Liver (tissue), 9 donors: Measurements from ENCODE around the gene GRIPAP1. TPM values are rescaled to one million over a fixed set of nuclear protein-coding genes. Genes with fewer than 3 reads are reported as not detected.

ENCODE experiments used
- DNase-seq: peaks from one replicate; pipeline ENCODE4 v3.0.0-alpha.2; 2017; ENCODE audit warnings: low spot score
- H3K27ac ChIP-seq, 2 donors: one replicate each; pipeline ENCODE4 v1.7.0; 2013; ENCODE audit warnings: inconsistent platforms in 2 of 2, low read length in 2 of 2, control low read depth in 1 of 2, low read depth in 1 of 2, mild to moderate bottlenecking in 1 of 2
- H3K27me3 ChIP-seq, 4 donors: one replicate each; pipeline versions ENCODE4 v1.6.1 to v1.7.0; 2013; ENCODE audit warnings: low read length in 3 of 4, inconsistent platforms in 1 of 4, mild to moderate bottlenecking in 1 of 4, moderate library complexity in 1 of 4; ENCODE audit not compliant: control insufficient read depth in 4 of 4, insufficient read depth in 4 of 4
- H3K36me3 ChIP-seq, 4 donors: one replicate each; pipeline versions ENCODE4 v1.6.1 to v1.7.0; 2013; ENCODE audit warnings: low read length in 3 of 4, mild to moderate bottlenecking in 3 of 4, low read depth in 1 of 4, moderate library complexity in 1 of 4; ENCODE audit not compliant: control insufficient read depth in 4 of 4, insufficient read depth in 3 of 4
- H3K4me1 ChIP-seq, 4 donors: one replicate each; pipeline versions ENCODE4 v1.6.1 to v1.7.0; 2013; ENCODE audit warnings: low read length in 3 of 4, mild to moderate bottlenecking in 3 of 4, moderate library complexity in 1 of 4; ENCODE audit not compliant: control insufficient read depth in 4 of 4, insufficient read depth in 4 of 4
- H3K4me3 ChIP-seq, 3 donors: one replicate each; pipeline versions ENCODE4 v1.6.1 to v1.7.0; 2013; ENCODE audit warnings: low read length in 3 of 3, control low read depth in 1 of 3, low read depth in 1 of 3, mild to moderate bottlenecking in 1 of 3
- H3K9ac ChIP-seq, 2 donors: one replicate each; pipeline ENCODE4 v1.7.0; 2013; ENCODE audit warnings: low read length in 2 of 2, mild to moderate bottlenecking in 2 of 2, moderate library complexity in 2 of 2, control low read depth in 1 of 2, low read depth in 1 of 2
- H3K9me3 ChIP-seq, 4 donors: one replicate each; pipeline versions ENCODE4 v1.6.1 to v1.7.0; 2013; ENCODE audit warnings: low read length in 3 of 4; ENCODE audit not compliant: control insufficient read depth in 4 of 4
- FOXA1 ChIP-seq: IDR thresholded peaks from 2 replicates; pipeline ENCODE4 v1.6.1; 2016; ENCODE audit warnings: antibody characterized with exemption
- FOXA2 ChIP-seq: IDR thresholded peaks from 2 replicates; pipeline ENCODE4 v1.6.1; 2016; ENCODE audit warnings: antibody characterized with exemption
- GABPA ChIP-seq, 2 donors: IDR thresholded peaks in 1 of 2; conservative IDR thresholded peaks in 1 of 2; 2 replicates each; pipeline ENCODE4 v1.6.1; 2016; ENCODE audit warnings: antibody characterized with exemption in 2 of 2, mild to moderate bottlenecking in 1 of 2, moderate library complexity in 1 of 2
- HNF4A ChIP-seq, 2 donors: conservative IDR thresholded peaks; 2 replicates each; pipeline ENCODE4 v1.6.1; 2016; ENCODE audit warnings: antibody characterized with exemption in 2 of 2, mild to moderate bottlenecking in 2 of 2
- HNF4G ChIP-seq: IDR thresholded peaks from 2 replicates; pipeline ENCODE4 v1.6.1; 2016; ENCODE audit warnings: antibody characterized with exemption
- JUND ChIP-seq, 2 donors: IDR thresholded peaks; 2 replicates each; pipeline ENCODE4 v1.6.1; 2016; ENCODE audit warnings: antibody characterized with exemption in 2 of 2
- NR2F2 ChIP-seq: IDR thresholded peaks from 2 replicates; pipeline ENCODE4 v1.6.1; 2016; ENCODE audit warnings: antibody characterized with exemption
- RAD21 ChIP-seq, 2 donors: IDR thresholded peaks; 2 replicates each; pipeline ENCODE4 v1.6.1; 2016; ENCODE audit warnings: antibody characterized with exemption in 2 of 2, mild to moderate bottlenecking in 2 of 2
- RXRA ChIP-seq, 2 donors: IDR thresholded peaks; 2 replicates each; pipeline ENCODE4 v1.6.1; 2017 to 2018; ENCODE audit warnings: antibody characterized with exemption in 2 of 2, mild to moderate bottlenecking in 1 of 2
- SP1 ChIP-seq: IDR thresholded peaks from 2 replicates; pipeline ENCODE4 v1.6.1; 2018; ENCODE audit warnings: antibody characterized with exemption, mild to moderate bottlenecking
- TAF1 ChIP-seq: conservative IDR thresholded peaks from 2 replicates; pipeline ENCODE4 v1.6.1; 2016; ENCODE audit warnings: antibody characterized with exemption, mild to moderate bottlenecking
- YY1 ChIP-seq: IDR thresholded peaks from 2 replicates; pipeline ENCODE4 v1.6.1; 2016; ENCODE audit warnings: antibody characterized with exemption, mild to moderate bottlenecking
- WGBS: extraction: QIAGEN DNeasy Blood & Tissue Kit; methylation state at CpG from one replicate; pipeline ENCODE4 v1.1.7; 2013; 5-methylcytosine and 5-hydroxymethylcytosine counted together
- polyA plus RNA-seq, 2 donors: library from polyadenylated mRNA; stranded (reverse) in 1 of 2; unstranded in 1 of 2; fragments of 200-250 nt in 1 of 2; fragments of >200 nt in 1 of 2; fragmentation: Nextera tagmentation in 1 of 2; extraction: Ambion mirVana in 1 of 2; gene quantifications; one replicate each; pipeline versions ENCODE4 v1.2.1 to v1.2.3, GENCODE V29; 2013 to 2015
- total RNA-seq, 2 donors: library from RNA; depleted of rRNA; stranded (reverse); fragments of >200 nt; gene quantifications; one replicate each; pipeline ENCODE4 v1.2.3, GENCODE V29; 2014
- TF ChIP-seq, protein P1 (sequence below): fragments of 150-350 bp; IDR thresholded peaks from 2 replicates; pipeline ENCODE4 v1.5.1; 2017; ENCODE audit warnings: improper control_type of control experiment, low read depth, low read length; ENCODE audit not compliant: missing input control
- TF ChIP-seq, protein P2 (sequence below): IDR thresholded peaks from 2 replicates; pipeline ENCODE4 v1.6.1; 2016; ENCODE audit warnings: antibody characterized with exemption
- TF ChIP-seq, protein P3 (sequence below): IDR thresholded peaks from 2 replicates; pipeline ENCODE4 v1.6.1; 2016; ENCODE audit warnings: antibody characterized with exemption
- TF ChIP-seq, protein P4 (sequence below): IDR thresholded peaks from 2 replicates; pipeline ENCODE4 v1.6.1; 2016; ENCODE audit warnings: antibody characterized with exemption
- TF ChIP-seq, protein P5 (sequence below): IDR thresholded peaks from 2 replicates; pipeline ENCODE4 v1.6.1; 2016; ENCODE audit warnings: antibody characterized with exemption, mild to moderate bottlenecking
- donor health status: healthy.
- donor health status: healthy.
- donor health status: healthy.
- donor health status: healthy.
- donor health status: healthy.

GRIPAP1 gene
- total and polyA plus RNA-seq, 4 donors, result 14.1 to 21.3 (median 16.4) TPM

DNA sequence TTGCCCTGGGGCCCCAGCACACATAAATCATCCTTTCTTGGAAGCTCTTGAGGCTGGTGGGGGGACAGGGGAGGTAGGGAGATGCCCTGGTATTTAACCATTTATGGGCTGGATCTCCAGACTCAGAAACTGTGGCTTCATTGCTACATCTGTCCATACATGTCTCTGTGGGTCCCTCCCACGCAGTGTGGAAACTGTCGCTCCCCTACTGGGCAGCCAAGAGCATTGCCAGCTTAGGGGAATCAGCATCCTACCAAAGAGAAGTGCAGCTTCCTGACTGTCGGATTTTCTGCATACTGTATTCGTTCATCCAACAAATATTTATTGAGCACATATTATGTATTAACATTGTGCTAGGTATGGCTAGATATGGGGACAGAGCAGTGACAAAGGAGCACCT is 3.7 kb downstream of the GRIPAP1 start (continued):
- TF ChIP-seq, protein P1, sequence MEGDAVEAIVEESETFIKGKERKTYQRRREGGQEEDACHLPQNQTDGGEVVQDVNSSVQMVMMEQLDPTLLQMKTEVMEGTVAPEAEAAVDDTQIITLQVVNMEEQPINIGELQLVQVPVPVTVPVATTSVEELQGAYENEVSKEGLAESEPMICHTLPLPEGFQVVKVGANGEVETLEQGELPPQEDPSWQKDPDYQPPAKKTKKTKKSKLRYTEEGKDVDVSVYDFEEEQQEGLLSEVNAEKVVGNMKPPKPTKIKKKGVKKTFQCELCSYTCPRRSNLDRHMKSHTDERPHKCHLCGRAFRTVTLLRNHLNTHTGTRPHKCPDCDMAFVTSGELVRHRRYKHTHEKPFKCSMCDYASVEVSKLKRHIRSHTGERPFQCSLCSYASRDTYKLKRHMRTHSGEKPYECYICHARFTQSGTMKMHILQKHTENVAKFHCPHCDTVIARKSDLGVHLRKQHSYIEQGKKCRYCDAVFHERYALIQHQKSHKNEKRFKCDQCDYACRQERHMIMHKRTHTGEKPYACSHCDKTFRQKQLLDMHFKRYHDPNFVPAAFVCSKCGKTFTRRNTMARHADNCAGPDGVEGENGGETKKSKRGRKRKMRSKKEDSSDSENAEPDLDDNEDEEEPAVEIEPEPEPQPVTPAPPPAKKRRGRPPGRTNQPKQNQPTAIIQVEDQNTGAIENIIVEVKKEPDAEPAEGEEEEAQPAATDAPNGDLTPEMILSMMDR, result no peak

DNA sequence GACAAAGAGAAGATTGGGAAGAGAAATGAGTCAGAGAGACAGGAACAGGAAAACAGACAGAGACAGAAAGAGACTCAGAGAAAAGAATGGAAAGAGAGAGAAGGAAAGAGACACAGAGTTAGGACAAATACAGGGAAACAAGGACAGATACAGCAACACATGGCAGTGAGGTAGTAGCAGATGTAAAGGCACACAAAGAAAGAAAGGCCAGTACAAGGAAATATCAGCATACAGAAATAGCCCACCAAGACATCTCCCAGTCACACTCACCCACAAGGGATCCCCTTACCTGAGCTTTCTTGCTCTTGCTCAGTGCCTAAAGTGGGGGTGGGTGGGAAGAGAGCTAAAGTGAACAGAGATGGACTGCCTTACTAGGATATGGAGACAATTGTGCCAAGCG is 4.2 kb downstream of the GRIPAP1 start:
- 93% methylated on average over 1 of the region's 1 CpG for WGBS
- TF ChIP-seq HNF4A (conservative IDR thresholded peaks at IDR 0.05), result no peak
- TF ChIP-seq RXRA (IDR thresholded peaks at IDR 0.05), result no peak
- no peak for TF ChIP-seq FOXA2
- TF ChIP-seq, protein P2, sequence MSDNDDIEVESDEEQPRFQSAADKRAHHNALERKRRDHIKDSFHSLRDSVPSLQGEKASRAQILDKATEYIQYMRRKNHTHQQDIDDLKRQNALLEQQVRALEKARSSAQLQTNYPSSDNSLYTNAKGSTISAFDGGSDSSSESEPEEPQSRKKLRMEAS, result no peak
- TF ChIP-seq, protein P1, result no peak
- TF ChIP-seq YY1, result no peak
- TF ChIP-seq TAF1, result no peak
- TF ChIP-seq, protein P3, sequence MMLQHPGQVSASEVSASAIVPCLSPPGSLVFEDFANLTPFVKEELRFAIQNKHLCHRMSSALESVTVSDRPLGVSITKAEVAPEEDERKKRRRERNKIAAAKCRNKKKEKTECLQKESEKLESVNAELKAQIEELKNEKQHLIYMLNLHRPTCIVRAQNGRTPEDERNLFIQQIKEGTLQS, result no peak
- no peak for TF ChIP-seq SP1
- TF ChIP-seq GABPA (IDR thresholded peaks at IDR 0.05 in 1 of 2, conservative IDR thresholded peaks at IDR 0.05 in 1 of 2), result no peak
- TF ChIP-seq, protein P4, sequence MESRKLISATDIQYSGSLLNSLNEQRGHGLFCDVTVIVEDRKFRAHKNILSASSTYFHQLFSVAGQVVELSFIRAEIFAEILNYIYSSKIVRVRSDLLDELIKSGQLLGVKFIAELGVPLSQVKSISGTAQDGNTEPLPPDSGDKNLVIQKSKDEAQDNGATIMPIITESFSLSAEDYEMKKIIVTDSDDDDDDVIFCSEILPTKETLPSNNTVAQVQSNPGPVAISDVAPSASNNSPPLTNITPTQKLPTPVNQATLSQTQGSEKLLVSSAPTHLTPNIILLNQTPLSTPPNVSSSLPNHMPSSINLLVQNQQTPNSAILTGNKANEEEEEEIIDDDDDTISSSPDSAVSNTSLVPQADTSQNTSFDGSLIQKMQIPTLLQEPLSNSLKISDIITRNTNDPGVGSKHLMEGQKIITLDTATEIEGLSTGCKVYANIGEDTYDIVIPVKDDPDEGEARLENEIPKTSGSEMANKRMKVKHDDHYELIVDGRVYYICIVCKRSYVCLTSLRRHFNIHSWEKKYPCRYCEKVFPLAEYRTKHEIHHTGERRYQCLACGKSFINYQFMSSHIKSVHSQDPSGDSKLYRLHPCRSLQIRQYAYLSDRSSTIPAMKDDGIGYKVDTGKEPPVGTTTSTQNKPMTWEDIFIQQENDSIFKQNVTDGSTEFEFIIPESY, result no peak
- no peak for TF ChIP-seq NR2F2
- TF ChIP-seq HNF4G, result no peak
- no peak for TF ChIP-seq RAD21 (IDR thresholded peaks at IDR 0.05)
- no peak for TF ChIP-seq JUND (IDR thresholded peaks at IDR 0.05)
- TF ChIP-seq, protein P5, sequence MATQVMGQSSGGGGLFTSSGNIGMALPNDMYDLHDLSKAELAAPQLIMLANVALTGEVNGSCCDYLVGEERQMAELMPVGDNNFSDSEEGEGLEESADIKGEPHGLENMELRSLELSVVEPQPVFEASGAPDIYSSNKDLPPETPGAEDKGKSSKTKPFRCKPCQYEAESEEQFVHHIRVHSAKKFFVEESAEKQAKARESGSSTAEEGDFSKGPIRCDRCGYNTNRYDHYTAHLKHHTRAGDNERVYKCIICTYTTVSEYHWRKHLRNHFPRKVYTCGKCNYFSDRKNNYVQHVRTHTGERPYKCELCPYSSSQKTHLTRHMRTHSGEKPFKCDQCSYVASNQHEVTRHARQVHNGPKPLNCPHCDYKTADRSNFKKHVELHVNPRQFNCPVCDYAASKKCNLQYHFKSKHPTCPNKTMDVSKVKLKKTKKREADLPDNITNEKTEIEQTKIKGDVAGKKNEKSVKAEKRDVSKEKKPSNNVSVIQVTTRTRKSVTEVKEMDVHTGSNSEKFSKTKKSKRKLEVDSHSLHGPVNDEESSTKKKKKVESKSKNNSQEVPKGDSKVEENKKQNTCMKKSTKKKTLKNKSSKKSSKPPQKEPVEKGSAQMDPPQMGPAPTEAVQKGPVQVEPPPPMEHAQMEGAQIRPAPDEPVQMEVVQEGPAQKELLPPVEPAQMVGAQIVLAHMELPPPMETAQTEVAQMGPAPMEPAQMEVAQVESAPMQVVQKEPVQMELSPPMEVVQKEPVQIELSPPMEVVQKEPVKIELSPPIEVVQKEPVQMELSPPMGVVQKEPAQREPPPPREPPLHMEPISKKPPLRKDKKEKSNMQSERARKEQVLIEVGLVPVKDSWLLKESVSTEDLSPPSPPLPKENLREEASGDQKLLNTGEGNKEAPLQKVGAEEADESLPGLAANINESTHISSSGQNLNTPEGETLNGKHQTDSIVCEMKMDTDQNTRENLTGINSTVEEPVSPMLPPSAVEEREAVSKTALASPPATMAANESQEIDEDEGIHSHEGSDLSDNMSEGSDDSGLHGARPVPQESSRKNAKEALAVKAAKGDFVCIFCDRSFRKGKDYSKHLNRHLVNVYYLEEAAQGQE, result no peak
- TF ChIP-seq FOXA1, result no peak
- Histone ChIP-seq H3K9me3 (no peaks in the 10 kb centered on the region), H3K4me3 (no peak overlapping the region), H3K4me1 (peaks cover under 1 to 8% (median 5%) of the 10 kb centered on the region in 4 donors), H3K9ac (no peak overlapping the region), H3K27ac (no peak overlapping the region), H3K27me3 (no peaks in the 10 kb centered on the region), H3K36me3 (peaks cover 5 to 22% (median 13%) of the 10 kb centered on the region in 4 donors)
- no peak for DNase-seq
